HG03342 (cell line): Measurements from ENCODE around the gene CHRNA5.
"Not testable (repeated sequence)": the region's sequence is repeated elsewhere in the genome, so short reads cannot be mapped to it uniquely, and the experiment has no call there.

Source experiments
- ATAC-seq: cut with Tn5 transposase; IDR thresholded peaks from one replicate; pipeline ENCODE4 v1.9.1; 2021; ENCODE audit warnings: mild to moderate bottlenecking, moderate library complexity; ENCODE audit not compliant: unreplicated experiment

CHRNA5 gene

GRCh38 chr15:78564743-78565096, 600 bp upstream of the CHRNA5 start:
- ATAC-seq = peak; percentile 12

- peak; percentile 11 for ATAC-seq
Measured at GRCh38 chr15:78565951-78566774, 843 bp downstream of the CHRNA5 start.

DNA sequence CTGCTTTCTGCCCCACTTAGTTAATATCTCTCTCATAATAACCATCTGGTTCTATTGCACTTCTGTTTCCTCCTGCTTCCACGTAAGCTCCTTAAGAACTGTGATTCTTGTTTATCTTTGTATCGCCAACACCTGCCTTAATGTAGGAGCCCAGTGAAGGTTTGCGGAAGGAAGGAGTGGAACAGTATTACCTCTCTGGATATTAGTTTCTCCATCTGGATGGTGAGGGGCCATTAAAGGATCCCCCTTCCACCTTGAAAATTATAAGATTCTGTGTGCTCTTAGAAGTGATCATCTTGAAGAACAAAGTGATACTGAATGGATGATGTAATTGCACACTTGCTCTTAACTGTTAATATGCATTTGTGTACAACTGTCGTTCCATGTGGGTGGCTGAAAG, 2.2 kb downstream of the CHRNA5 start:
- no peak for ATAC-seq

- ATAC-seq = no peak
Measured at GRCh38 chr15:78570710-78571109, 5.4 kb downstream of the CHRNA5 start.

- ATAC-seq = no peak
Measured at GRCh38 chr15:78571382-78571781, 6.1 kb downstream of the CHRNA5 start.

DNA sequence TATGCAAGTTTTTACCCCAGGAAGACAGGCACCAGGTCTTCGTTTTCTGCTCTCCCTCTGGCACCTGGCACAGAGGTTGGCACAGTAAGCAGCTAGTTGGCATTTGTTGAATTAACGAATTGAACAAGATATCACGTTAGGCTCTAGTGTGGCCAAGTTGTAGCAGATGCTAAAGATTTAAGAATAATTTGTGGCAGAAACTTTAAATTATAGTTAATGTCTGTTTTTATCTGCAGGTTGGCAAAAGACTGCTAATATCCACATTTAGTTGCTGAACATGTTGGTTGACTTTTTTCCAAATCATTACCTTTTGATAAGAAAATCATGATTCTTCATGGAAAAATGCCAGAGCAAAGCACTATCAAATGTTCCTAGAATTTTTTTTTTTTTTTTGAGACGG, 8.1 kb downstream of the CHRNA5 start:
- ATAC-seq = no peak

GRCh38 chr15:78574944-78575343, 9.6 kb downstream of the CHRNA5 start:
- ATAC-seq = no peak

DNA sequence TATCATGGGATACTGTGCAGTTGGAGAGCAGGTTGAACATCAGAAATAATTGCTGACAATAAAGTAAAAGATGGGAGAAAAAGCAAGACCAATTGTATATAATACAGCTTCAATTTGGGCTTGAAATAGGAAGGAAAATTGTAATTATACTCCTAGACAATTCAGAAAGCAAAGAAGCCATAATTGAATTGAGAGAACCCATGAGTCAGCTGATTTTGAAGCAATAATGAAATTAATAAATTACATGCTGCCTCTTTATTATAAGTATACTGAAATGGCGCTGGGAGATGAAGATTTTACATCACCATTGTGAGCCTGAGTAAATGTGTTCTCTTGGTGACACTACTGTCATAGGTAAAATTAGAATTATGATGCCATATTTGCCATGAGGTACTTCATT, 32.3 kb downstream of the CHRNA5 start:
- no peak for ATAC-seq

DNA sequence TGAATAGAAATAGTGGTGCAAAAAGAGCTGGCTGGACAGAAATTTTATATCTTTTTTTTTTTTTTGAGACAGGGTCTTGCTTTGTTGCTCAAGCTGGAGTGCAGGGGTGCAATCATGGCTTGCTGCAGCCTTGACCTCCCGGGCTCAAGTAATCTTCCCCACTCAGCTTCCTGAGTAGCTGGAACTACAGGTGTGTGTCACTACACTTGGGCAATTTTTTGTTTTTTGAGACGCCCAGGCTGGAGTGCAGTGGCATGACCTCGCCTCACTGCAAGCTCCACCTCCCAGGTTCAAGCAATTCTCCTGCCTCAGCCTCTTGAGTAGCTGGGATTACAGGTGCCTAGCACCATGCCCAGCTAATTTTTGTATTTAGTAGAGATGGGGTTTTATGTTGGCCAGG, 33.0 kb downstream of the CHRNA5 start:
- ATAC-seq = no peak

DNA sequence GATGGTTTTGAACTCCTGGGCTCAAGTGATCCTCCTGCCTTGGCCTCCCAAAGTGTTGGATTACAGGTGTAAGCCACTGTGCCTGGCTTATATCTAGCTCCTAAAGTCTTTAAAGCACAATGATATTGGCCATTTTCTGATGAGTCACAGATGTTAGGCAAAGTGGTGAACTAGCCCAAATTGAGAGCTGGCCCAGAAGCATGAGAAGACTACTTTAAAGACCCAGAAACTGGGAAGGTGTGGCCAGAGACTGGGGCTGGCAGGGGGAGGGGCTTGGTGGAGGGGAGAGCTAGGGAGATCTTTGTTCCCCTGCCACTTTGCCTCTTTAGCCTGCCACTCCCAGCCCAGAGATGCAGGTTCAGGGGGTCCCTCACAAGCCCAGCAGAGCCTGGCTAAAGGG, 33.9 kb downstream of the CHRNA5 start:
- ATAC-seq = no peak

DNA sequence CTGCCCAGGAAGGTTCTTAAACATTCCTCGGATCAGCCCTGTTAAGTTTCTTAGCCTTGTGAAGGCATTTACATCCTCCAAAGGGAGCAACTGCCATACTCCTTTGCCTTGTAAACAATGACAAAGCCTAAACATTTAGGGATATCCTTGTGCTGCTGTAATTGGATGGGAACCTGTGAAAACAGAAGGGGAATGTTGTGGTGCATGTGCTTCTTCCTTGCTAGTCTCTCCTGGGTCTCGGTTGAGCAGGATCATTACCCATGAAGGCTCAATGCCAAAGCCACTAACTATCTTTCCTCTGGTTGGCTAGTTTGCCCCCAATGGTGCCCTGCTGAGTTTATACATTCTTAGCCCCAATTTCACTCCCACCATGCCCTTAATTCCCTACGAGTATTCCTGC, 38.1 kb downstream of the CHRNA5 start:
- ATAC-seq = no peak

DNA sequence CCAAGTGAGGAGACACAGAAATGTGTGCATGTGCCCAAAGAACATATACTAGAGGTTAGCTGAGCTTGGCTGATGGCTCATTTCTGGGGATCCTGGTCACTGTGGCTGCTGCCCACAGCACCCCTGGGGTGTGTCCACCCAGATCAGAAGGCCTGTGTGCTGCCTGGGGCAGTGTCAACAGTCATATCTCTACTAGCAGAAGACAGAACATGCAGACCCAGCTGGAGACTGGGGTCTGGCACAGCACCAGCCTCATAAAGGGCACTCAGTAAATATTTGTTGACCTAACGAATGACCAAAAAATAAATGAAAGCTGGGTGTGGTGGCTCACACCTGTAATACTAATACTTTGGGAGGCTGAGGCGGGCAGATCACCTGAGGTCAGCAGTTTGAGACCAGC, 39.1 kb downstream of the CHRNA5 start:
- ATAC-seq = no peak

DNA sequence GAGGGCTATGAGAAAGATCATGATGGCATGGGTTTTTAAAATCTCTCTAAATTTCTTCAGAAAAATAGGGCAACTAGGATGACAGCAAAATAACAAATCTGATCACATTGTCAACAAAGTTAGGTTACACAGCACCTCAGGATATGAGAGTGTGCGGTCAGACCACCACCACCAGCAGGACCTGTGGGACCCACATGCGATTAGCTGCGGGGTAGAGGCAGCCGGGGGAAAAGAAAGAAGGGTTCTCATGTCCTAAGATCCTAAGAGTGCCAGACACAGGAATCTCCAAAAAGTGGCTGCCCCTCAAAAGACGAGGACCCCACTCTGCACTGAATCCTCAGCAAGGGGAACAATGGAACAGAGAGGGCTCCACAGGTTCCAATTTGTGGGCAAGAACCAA, 39.9 kb downstream of the CHRNA5 start:
- ATAC-seq = no peak

- ATAC-seq = no peak
Measured at GRCh38 chr15:78605680-78606079, 40.4 kb downstream of the CHRNA5 start.

DNA sequence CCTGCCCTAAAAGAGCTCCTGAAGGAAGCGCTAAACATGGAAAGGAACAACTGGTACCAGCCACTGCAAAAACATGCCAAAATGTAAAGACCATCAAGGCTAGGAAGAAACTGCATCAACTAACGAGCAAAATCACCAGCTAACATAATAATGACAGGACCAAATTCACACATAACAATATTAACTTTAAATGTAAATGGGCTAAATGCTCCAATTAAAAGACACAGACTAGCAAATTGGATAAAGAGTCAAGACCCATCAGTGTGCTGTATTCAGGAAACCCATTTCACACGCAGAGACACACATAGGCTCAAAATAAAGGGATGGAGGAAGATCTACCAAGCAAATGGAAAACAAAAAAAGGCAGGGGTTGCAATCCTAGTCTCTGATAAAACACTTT, 44.2 kb downstream of the CHRNA5 start:
- not testable (repeated sequence) for ATAC-seq

GRCh38 chr15:78614021-78614420, 48.7 kb downstream of the CHRNA5 start:
- ATAC-seq = no peak

GRCh38 chr15:78615151-78615589, 49.9 kb downstream of the CHRNA5 start:
- ATAC-seq = no peak

DNA sequence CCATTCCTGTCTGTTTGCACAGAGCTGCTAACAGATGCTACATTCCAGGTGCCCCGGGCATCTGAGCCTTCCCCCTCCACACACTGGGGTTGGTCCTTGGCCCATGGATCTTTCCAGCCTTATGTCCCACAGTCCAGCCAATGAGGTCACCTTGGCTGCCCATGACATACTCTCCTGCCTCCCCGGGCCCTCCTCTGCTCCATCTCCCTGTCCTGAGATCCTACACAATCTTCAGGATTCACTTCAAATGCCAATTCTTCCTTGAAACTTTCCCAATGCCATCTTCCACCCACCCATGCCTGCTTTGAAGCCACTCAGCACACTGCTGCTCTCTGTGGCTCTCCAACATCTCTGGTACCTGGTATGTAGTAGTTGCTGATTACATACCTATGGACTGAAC, 51.2 kb downstream of the CHRNA5 start:
- ATAC-seq = no peak

GRCh38 chr15:78617076-78617475, 51.8 kb downstream of the CHRNA5 start:
- no peak for ATAC-seq

- no peak for ATAC-seq
Measured at GRCh38 chr15:78617516-78617915, 52.2 kb downstream of the CHRNA5 start.

DNA sequence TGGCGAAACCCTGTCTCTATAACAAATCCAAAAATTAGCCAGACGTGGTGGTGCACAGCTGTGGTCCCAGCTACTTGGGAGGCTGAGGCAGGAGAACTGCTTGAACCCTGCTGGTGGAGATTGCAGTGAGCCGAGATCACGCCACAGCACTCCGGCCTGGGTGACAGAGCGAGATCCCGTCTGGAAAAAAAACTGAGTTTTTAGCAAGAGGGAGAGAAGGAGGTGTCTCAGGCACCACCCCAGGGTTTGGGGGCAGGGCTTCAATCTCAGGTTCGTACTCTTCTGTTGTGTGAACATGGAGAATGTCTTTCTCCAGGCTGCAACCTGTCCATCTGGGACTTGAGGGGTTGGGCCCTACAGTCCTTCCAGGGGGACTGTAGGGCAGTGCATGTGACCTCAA, 52.7 kb downstream of the CHRNA5 start:
- ATAC-seq = no peak

- ATAC-seq = no peak
Measured at GRCh38 chr15:78618490-78618934, 53.2 kb downstream of the CHRNA5 start.
